Mammary epithelial cell (primary cell): Measurements from ENCODE around the gene TTLL11.

Experiments
- EZH2 ChIP-seq: IDR thresholded peaks from 2 replicates; pipeline ENCODE4 v1.6.1; 2012; ENCODE audit warnings: low read length, inconsistent platforms, borderline replicate concordance
- TF ChIP-seq, protein P1 (sequence below), 2 donors: IDR thresholded peaks in 1 of 2; conservative IDR thresholded peaks in 1 of 2; 2 replicates each; pipeline ENCODE4 v1.5.1; 2011 to 2012; ENCODE audit warnings: inconsistent platforms in 2 of 2, low read length in 2 of 2, mild to moderate bottlenecking in 2 of 2, control low read depth in 1 of 2, low read depth in 1 of 2; ENCODE audit not compliant: insufficient read depth in 1 of 2; ENCODE audit errors: extremely low read depth in 1 of 2

DNA sequence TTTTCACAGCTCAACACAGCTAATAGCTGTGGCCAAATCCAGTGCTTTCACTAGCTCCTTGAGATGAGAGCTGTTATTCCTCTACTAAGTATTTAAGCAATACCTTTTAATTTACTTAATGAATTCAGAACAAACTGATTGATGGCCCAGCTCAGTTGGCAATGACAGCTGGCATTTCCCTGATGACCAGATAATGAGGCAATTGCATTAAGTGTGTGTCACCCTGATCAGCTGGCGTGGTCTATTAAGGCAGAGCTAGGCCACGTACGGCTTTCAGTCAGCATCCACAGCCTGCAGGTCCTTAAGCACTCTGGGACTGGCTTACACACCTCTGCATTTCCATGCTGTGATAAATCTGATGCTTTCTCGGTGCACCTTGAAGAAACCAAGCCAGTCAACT, 34.4 kb downstream of the TTLL11 start:
- TF ChIP-seq, protein P1, sequence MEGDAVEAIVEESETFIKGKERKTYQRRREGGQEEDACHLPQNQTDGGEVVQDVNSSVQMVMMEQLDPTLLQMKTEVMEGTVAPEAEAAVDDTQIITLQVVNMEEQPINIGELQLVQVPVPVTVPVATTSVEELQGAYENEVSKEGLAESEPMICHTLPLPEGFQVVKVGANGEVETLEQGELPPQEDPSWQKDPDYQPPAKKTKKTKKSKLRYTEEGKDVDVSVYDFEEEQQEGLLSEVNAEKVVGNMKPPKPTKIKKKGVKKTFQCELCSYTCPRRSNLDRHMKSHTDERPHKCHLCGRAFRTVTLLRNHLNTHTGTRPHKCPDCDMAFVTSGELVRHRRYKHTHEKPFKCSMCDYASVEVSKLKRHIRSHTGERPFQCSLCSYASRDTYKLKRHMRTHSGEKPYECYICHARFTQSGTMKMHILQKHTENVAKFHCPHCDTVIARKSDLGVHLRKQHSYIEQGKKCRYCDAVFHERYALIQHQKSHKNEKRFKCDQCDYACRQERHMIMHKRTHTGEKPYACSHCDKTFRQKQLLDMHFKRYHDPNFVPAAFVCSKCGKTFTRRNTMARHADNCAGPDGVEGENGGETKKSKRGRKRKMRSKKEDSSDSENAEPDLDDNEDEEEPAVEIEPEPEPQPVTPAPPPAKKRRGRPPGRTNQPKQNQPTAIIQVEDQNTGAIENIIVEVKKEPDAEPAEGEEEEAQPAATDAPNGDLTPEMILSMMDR (conservative IDR thresholded peaks at IDR 0.05 in 1 of 2, IDR thresholded peaks at IDR 0.05 in 1 of 2; ENCODE audit: extremely low read depth in 1 of 2, insufficient read depth in 1 of 2, low read depth in 1 of 2, low read length in 2 of 2), result no peak
- TF ChIP-seq EZH2, result no peak
